ENCODE measurements around the gene EDNRA.

EDNRA gene

GRCh38 chr4:147526272-147526654 lies 45.4 kb downstream of the EDNRA start:
- Histone ChIP-seq H3K9ac (ENCODE audit: low read depth, low read length, poor library complexity) (no peak overlapping the region), H2AK5ac (ENCODE audit: low read depth, low read length) (no peak overlapping the region), H3K14ac (ENCODE audit: low read length) (no peak overlapping the region), H3K4ac (ENCODE audit: low read length) (no peak overlapping the region), H3K79me1 (ENCODE audit: low read depth, low read length) (no peaks in the 10 kb centered on the region), H3K4me1 (ENCODE audit: control insufficient read depth in 2 of 2, insufficient read depth in 1 of 2, low read depth in 1 of 2, low read length in 2 of 2) (no peaks in the 10 kb centered on the region), H3K23ac (ENCODE audit: low read depth, low read length, poor library complexity) (no peak overlapping the region), H2BK120ac (ENCODE audit: low read depth, low read length) (no peak overlapping the region), H3K27me3 (ENCODE audit: control insufficient read depth in 3 of 3, insufficient read depth in 3 of 3, low read depth in 1 of 3, low read length in 3 of 3) (no peaks in the 10 kb centered on the region), H3K4me3 (ENCODE audit: low read length in 2 of 2) (no peak overlapping the region), H2BK12ac (ENCODE audit: low read length) (no peak overlapping the region), H4K8ac (ENCODE audit: low read depth, low read length) (no peak overlapping the region), H3K27ac (replicated peaks; ENCODE audit: low read length) (no peak overlapping the region), H3K36me3 (replicated peaks in 1 of 2; ENCODE audit: control insufficient read depth in 2 of 2, insufficient read depth in 2 of 2, low read length in 2 of 2) (no peaks in the 10 kb centered on the region), H2BK15ac (ENCODE audit: low read length) (no peak overlapping the region), H2BK5ac (ENCODE audit: low read length) (no peak overlapping the region), H3K9me3 (replicated peaks in 1 of 2; ENCODE audit: control insufficient read depth in 2 of 2, insufficient read depth in 1 of 2, low read depth in 1 of 2, low read length in 2 of 2) (no peaks in the 10 kb centered on the region), H2AFZ (ENCODE audit: low read length) (no peak overlapping the region), H3K4me2 (ENCODE audit: insufficient read depth, low read length, poor library complexity, severe bottlenecking) (no peak overlapping the region), H3K18ac (ENCODE audit: low read length) (no peak overlapping the region), H4K91ac (ENCODE audit: low read depth, low read length, poor library complexity) (no peak overlapping the region)
- no peak for DNase-seq (ENCODE audit: low spot score)
- WGBS, 2 donors (ENCODE audit: extremely low coverage in 2 of 2, insufficient read length in 2 of 2, insufficient replicate concordance in 1 of 2), result no CpG with 5 or more reads among the region's 2 CpGs

GRCh38 chr4:147528054-147528453 lies 47.2 kb downstream of the EDNRA start:
- Histone ChIP-seq H2BK12ac (ENCODE audit: low read length) (no peak overlapping the region), H4K8ac (ENCODE audit: low read depth, low read length) (no peak overlapping the region)

GRCh38 chr4:147530134-147530533 lies 49.2 kb downstream of the EDNRA start:
- DNase-seq (ENCODE audit: low spot score), result no peak
- no peaks in the 10 kb centered on the region for H3K4me1 ChIP-seq (ENCODE audit: control insufficient read depth in 2 of 2, insufficient read depth in 1 of 2, low read depth in 1 of 2, low read length in 2 of 2)
- no peak overlapping the region for H2BK15ac ChIP-seq (ENCODE audit: low read length)
- H3K36me3 ChIP-seq (replicated peaks in 1 of 2; ENCODE audit: control insufficient read depth in 2 of 2, insufficient read depth in 2 of 2, low read length in 2 of 2), result no peaks in the 10 kb centered on the region
- H3K9ac ChIP-seq (ENCODE audit: low read depth, low read length, poor library complexity), result no peak overlapping the region
- no peak overlapping the region for H2BK12ac ChIP-seq (ENCODE audit: low read length)
- no peak overlapping the region for H3K14ac ChIP-seq (ENCODE audit: low read length)
- H2AK5ac ChIP-seq (ENCODE audit: low read depth, low read length), result no peak overlapping the region
- H2BK120ac ChIP-seq (ENCODE audit: low read depth, low read length), result no peak overlapping the region
- no peak overlapping the region for H4K91ac ChIP-seq (ENCODE audit: low read depth, low read length, poor library complexity)
- no peaks in the 10 kb centered on the region for H3K79me1 ChIP-seq (ENCODE audit: low read depth, low read length)
- H2AFZ ChIP-seq (ENCODE audit: low read length), result no peak overlapping the region
- WGBS, 2 donors (ENCODE audit: extremely low coverage in 2 of 2, insufficient read length in 2 of 2, insufficient replicate concordance in 1 of 2), result no CpG with 5 or more reads among the region's 1 CpG
- no peak overlapping the region for H3K4ac ChIP-seq (ENCODE audit: low read length)
- no peak overlapping the region for H3K18ac ChIP-seq (ENCODE audit: low read length)
- H3K27me3 ChIP-seq (ENCODE audit: control insufficient read depth in 3 of 3, insufficient read depth in 3 of 3, low read depth in 1 of 3, low read length in 3 of 3), result no peaks in the 10 kb centered on the region
- H4K8ac ChIP-seq (ENCODE audit: low read depth, low read length), result no peak overlapping the region
- no peaks in the 10 kb centered on the region for H3K9me3 ChIP-seq (replicated peaks in 1 of 2; ENCODE audit: control insufficient read depth in 2 of 2, insufficient read depth in 1 of 2, low read depth in 1 of 2, low read length in 2 of 2)
- no peak overlapping the region for H3K27ac ChIP-seq (replicated peaks; ENCODE audit: low read length)
- H3K4me3 ChIP-seq (ENCODE audit: low read length in 2 of 2), result no peak overlapping the region
- no peak overlapping the region for H2BK5ac ChIP-seq (ENCODE audit: low read length)
- no peak overlapping the region for H3K23ac ChIP-seq (ENCODE audit: low read depth, low read length, poor library complexity)
- H3K4me2 ChIP-seq (ENCODE audit: insufficient read depth, low read length, poor library complexity, severe bottlenecking), result no peak overlapping the region

More at GRCh38 chr4:147528054-147528453, 47.2 kb downstream of the EDNRA start:
- Histone ChIP-seq H3K27ac (replicated peaks; ENCODE audit: low read length) (no peak overlapping the region), H3K4ac (ENCODE audit: low read length) (no peak overlapping the region), H3K36me3 (replicated peaks in 1 of 2; ENCODE audit: control insufficient read depth in 2 of 2, insufficient read depth in 2 of 2, low read length in 2 of 2) (no peaks in the 10 kb centered on the region), H3K18ac (ENCODE audit: low read length) (no peak overlapping the region), H2BK120ac (ENCODE audit: low read depth, low read length) (no peak overlapping the region), H2BK15ac (ENCODE audit: low read length) (no peak overlapping the region), H3K23ac (ENCODE audit: low read depth, low read length, poor library complexity) (no peak overlapping the region), H3K9me3 (replicated peaks in 1 of 2; ENCODE audit: control insufficient read depth in 2 of 2, insufficient read depth in 1 of 2, low read depth in 1 of 2, low read length in 2 of 2) (no peaks in the 10 kb centered on the region), H3K9ac (ENCODE audit: low read depth, low read length, poor library complexity) (no peak overlapping the region), H3K4me2 (ENCODE audit: insufficient read depth, low read length, poor library complexity, severe bottlenecking) (no peak overlapping the region), H2AFZ (ENCODE audit: low read length) (no peak overlapping the region), H2AK5ac (ENCODE audit: low read depth, low read length) (no peak overlapping the region), H2BK5ac (ENCODE audit: low read length) (no peak overlapping the region), H4K91ac (ENCODE audit: low read depth, low read length, poor library complexity) (no peak overlapping the region), H3K27me3 (ENCODE audit: control insufficient read depth in 3 of 3, insufficient read depth in 3 of 3, low read depth in 1 of 3, low read length in 3 of 3) (no peaks in the 10 kb centered on the region), H3K14ac (ENCODE audit: low read length) (no peak overlapping the region), H3K4me3 (ENCODE audit: low read length in 2 of 2) (no peak overlapping the region), H3K79me1 (ENCODE audit: low read depth, low read length) (no peaks in the 10 kb centered on the region), H3K4me1 (ENCODE audit: control insufficient read depth in 2 of 2, insufficient read depth in 1 of 2, low read depth in 1 of 2, low read length in 2 of 2) (no peaks in the 10 kb centered on the region)
- no CpG with 5 or more reads among the region's 2 CpGs for WGBS, 2 donors (ENCODE audit: extremely low coverage in 2 of 2, insufficient read length in 2 of 2, insufficient replicate concordance in 1 of 2)
- no peak for DNase-seq (ENCODE audit: low spot score)

- no peak for DNase-seq (ENCODE audit: low spot score)
- Histone ChIP-seq H3K4me2 (ENCODE audit: insufficient read depth, low read length, poor library complexity, severe bottlenecking) (no peak overlapping the region), H3K4ac (ENCODE audit: low read length) (no peak overlapping the region), H2BK15ac (ENCODE audit: low read length) (no peak overlapping the region), H3K4me1 (ENCODE audit: control insufficient read depth in 2 of 2, insufficient read depth in 1 of 2, low read depth in 1 of 2, low read length in 2 of 2) (no peaks in the 10 kb centered on the region), H3K4me3 (ENCODE audit: low read length in 2 of 2) (no peak overlapping the region), H3K27me3 (ENCODE audit: control insufficient read depth in 3 of 3, insufficient read depth in 3 of 3, low read depth in 1 of 3, low read length in 3 of 3) (no peaks in the 10 kb centered on the region), H4K8ac (ENCODE audit: low read depth, low read length) (no peak overlapping the region), H3K14ac (ENCODE audit: low read length) (no peak overlapping the region), H3K9me3 (replicated peaks in 1 of 2; ENCODE audit: control insufficient read depth in 2 of 2, insufficient read depth in 1 of 2, low read depth in 1 of 2, low read length in 2 of 2) (no peaks in the 10 kb centered on the region), H3K27ac (replicated peaks; ENCODE audit: low read length) (no peak overlapping the region), H3K23ac (ENCODE audit: low read depth, low read length, poor library complexity) (no peak overlapping the region), H3K36me3 (replicated peaks in 1 of 2; ENCODE audit: control insufficient read depth in 2 of 2, insufficient read depth in 2 of 2, low read length in 2 of 2) (no peaks in the 10 kb centered on the region), H2AK5ac (ENCODE audit: low read depth, low read length) (no peak overlapping the region), H3K79me1 (ENCODE audit: low read depth, low read length) (no peaks in the 10 kb centered on the region), H2AFZ (ENCODE audit: low read length) (no peak overlapping the region), H4K91ac (ENCODE audit: low read depth, low read length, poor library complexity) (no peak overlapping the region), H2BK5ac (ENCODE audit: low read length) (no peak overlapping the region), H2BK12ac (ENCODE audit: low read length) (no peak overlapping the region), H3K9ac (ENCODE audit: low read depth, low read length, poor library complexity) (no peak overlapping the region), H3K18ac (ENCODE audit: low read length) (no peak overlapping the region), H2BK120ac (ENCODE audit: low read depth, low read length) (no peak overlapping the region)
- no CpG with 5 or more reads among the region's 4 CpGs for WGBS, 2 donors (ENCODE audit: extremely low coverage in 2 of 2, insufficient read length in 2 of 2, insufficient replicate concordance in 1 of 2)
Observed at GRCh38 chr4:147530723-147531122, 49.8 kb downstream of the EDNRA start.
